Testis (tissue), 2 donors: Measurements from ENCODE around the gene PNPO.

Source experiments
- POLR2A ChIP-seq: fragments of 450-650 bp; IDR thresholded peaks from one replicate; pipeline ENCODE4 v1.6.1; 2017; ENCODE audit warnings: antibody characterized with exemption, mild to moderate bottlenecking, moderate library complexity
- TF ChIP-seq, protein P1 (sequence below), 3 experiments: fragments of 450-650 bp in 2 of 3; fragments of 200-600 bp in 1 of 3; sonication (generic) in 1 of 3; IDR thresholded peaks; one replicate each; pipeline ENCODE4 v1.5.1; 2016 to 2019; ENCODE audit warnings: antibody characterized with exemption in 3 of 3, mild to moderate bottlenecking in 2 of 3, moderate library complexity in 1 of 3

GRCh38 chr17:47945529-47946508 is 4.4 kb downstream of the PNPO start:
- TF ChIP-seq, protein P1, sequence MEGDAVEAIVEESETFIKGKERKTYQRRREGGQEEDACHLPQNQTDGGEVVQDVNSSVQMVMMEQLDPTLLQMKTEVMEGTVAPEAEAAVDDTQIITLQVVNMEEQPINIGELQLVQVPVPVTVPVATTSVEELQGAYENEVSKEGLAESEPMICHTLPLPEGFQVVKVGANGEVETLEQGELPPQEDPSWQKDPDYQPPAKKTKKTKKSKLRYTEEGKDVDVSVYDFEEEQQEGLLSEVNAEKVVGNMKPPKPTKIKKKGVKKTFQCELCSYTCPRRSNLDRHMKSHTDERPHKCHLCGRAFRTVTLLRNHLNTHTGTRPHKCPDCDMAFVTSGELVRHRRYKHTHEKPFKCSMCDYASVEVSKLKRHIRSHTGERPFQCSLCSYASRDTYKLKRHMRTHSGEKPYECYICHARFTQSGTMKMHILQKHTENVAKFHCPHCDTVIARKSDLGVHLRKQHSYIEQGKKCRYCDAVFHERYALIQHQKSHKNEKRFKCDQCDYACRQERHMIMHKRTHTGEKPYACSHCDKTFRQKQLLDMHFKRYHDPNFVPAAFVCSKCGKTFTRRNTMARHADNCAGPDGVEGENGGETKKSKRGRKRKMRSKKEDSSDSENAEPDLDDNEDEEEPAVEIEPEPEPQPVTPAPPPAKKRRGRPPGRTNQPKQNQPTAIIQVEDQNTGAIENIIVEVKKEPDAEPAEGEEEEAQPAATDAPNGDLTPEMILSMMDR (IDR thresholded peaks at IDR 0.05): no peak
- TF ChIP-seq POLR2A: no peak
